HG03097 (cell line): ENCODE results near the gene ZNF419.
A peak's percentile ranks its signal among the peaks of the same experiment; 100 is the strongest.

Source experiments
- ATAC-seq: cut with Tn5 transposase; IDR thresholded peaks from one replicate; pipeline ENCODE4 v1.9.1; 2021; ENCODE audit not compliant: unreplicated experiment, low FRiP score

Gene ZNF419

DNA sequence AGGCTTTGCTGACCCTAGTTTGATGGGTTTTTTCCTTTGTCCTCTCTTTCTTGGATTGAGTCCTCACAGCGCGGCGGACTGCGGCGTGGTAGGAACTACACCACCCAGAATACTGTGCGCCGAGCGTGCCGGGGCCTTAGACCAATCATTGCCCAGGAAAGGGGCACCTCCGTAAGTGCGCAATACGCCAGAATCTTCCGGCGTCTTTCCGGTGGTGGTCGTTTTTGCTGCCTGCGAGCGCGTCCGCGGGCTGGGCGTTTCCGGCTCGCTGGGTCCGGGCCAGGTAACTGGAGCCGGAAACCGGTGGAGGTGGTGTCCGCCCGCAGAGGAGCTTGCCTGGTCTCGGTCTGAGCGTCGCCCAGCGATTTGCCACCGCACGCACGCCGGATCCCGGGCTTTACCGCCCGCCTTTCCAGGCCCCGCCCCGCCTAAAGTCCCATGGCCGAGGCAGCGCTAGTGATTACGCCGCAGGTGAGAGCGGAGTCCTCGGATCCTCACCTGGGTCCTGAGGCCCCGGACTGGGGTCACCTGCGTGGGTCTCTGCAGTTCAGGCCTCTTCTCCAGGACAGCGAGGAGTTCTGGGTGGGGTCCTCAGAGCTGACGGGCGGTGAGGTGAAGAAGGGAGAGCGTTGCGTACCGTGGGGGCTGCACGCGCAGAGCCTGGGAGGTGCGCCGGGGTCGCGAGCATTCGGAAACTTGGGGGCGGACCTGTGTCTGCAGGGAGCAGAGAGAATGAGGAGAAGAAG is 39.8 kb downstream of the ZNF419 start, which contains the start of gene ZNF549:
ZNF549 (plus strand) TSS at position 221 of the 746 bp plus-strand sequence; CDS start at position 439, 218 bp downstream.
- peak; percentile 95 for ATAC-seq

DNA sequence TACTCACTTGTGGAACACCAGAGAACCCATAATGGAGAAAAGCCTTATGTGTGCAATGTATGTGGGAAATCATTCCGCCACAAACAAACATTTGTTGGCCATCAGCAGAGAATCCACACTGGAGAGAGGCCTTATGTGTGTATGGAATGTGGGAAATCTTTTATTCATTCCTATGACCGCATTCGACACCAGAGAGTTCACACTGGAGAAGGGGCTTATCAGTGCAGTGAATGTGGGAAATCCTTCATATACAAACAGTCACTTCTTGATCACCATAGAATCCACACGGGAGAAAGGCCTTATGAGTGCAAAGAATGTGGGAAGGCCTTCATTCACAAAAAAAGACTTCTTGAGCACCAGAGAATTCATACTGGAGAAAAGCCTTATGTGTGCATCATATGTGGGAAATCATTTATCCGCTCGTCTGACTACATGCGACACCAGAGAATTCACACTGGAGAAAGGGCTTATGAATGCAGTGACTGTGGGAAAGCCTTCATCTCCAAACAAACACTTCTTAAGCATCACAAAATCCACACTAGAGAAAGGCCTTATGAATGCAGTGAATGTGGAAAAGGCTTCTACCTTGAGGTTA is 50.5 kb downstream of the ZNF419 start:
- ATAC-seq = no peak
